HG02943 (cell line): Measurements from ENCODE around the gene MCM9.
"Not testable (repeated sequence)": the region's sequence is repeated elsewhere in the genome, so short reads cannot be mapped to it uniquely, and the experiment has no call there.

Experiments
- ATAC-seq: cut with Tn5 transposase; IDR thresholded peaks from one replicate; pipeline ENCODE4 v1.9.1; 2021; ENCODE audit warnings: mild to moderate bottlenecking, low read depth, moderate library complexity; ENCODE audit not compliant: unreplicated experiment

MCM9 gene

GRCh38 chr6:118808793-118809638, 125.9 kb downstream of the MCM9 start:
- ATAC-seq, result peak; percentile 53

DNA sequence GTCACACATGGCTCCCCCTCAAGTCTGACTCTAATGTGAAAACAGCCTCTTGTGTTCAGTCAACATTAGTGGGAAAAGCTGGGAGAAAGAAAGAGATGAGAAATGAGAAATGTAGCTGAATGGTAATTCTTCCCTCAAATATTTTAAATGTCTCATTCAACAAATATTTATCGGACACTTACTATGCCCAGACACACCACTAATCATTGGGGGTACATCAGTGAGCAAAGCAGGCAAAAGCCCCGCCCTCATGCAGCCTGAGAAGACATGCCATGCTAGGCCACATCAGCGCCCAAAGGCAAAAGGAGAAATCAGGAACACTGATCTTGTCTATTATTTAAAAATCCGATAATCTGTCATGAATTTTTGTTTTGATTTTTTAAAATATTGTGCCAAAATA, 130.9 kb downstream of the MCM9 start:
- no peak for ATAC-seq

DNA sequence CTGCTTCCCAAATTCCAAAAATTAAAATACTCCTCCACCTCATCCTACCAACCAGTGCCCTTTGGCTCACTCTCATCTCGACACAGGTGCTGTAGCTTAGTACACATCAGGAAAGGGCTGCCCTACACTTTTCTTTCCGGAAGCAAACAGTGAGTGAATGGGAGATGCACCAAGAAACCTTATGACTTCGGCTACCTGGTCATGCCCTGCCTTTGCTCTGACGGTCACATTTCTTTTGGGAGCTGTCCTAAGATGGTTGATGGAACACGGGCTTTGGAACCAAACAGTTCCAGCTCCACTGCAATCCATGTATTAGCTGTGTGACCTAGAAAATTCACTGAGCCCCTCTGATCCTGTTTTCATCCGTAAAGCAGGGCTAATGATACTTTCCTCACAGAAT, 133.7 kb downstream of the MCM9 start:
- ATAC-seq, result no peak

DNA sequence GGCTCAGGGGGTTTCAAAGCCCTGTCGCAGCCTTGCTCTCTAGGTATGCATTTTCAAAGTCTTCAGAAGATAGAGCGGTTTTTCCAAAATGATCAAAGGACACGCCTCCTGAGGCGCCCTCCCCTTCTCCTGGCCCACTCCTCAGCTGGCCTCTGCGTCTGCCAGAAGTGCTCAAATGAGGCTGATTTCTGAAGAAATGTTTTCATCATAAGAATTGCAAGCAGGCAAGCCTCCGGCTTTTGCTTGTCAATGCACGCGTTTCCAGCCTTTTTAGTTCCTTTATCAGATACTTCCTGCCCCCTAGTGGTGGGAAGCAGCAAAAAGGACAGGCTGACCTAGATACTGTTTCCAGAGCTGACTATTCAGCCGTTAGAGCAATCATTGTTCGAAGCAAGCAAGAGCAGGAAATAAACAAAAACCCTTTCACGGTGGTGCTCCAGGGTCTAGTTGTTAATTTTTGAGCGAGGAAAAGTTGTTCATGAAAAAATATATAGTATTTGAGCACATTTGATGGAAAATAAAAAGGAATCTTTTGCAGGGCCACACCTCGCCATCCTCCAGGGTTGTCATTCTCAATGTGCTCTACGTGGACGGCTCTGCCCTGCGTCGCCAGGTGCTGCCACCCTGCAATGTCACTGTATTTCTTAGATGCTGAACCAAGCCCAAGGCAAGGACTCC, 134.4 kb downstream of the MCM9 start:
- ATAC-seq, result peak; percentile 90

GRCh38 chr6:118799826-118800225, 135.1 kb downstream of the MCM9 start:
- no peak for ATAC-seq

DNA sequence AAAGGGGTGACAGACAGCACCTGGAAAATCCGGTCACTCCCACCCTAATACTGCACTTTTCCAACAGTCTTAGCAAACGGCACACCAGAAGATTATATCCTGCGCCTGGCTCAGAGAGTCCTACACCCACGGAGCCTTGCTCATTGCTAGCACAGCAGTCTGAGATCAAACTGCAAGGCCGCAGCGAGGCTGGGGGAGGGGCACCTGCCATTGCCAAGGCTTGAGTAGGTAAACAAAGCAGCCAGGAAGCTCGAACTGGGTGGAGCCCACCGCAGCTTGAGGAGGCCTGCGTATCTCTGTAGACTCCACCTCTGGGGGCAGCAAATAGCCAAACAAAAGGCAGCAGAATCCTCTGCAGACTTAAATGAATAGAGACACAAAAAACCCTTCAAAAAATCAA, 138.4 kb downstream of the MCM9 start:
- ATAC-seq, result not testable (repeated sequence)

DNA sequence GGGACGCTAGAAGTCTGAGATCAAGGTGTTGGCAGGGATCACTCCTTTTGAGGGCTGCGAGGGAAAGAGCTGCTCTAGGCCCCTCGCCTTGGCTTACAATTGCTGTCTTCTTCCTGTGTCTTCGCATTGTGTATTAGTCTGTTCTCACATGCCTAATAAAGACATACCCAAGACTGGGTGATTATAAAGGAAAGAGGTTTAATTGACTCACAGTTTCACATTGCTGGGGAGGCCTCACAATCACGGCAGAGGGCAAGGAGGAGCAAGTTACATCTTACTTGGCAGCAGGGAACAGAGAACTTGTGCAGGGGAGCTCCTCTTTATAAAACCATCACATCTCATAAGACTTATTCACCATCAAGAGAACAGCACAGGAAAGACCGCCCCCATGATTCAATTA, 143.5 kb downstream of the MCM9 start:
- ATAC-seq, result no peak

DNA sequence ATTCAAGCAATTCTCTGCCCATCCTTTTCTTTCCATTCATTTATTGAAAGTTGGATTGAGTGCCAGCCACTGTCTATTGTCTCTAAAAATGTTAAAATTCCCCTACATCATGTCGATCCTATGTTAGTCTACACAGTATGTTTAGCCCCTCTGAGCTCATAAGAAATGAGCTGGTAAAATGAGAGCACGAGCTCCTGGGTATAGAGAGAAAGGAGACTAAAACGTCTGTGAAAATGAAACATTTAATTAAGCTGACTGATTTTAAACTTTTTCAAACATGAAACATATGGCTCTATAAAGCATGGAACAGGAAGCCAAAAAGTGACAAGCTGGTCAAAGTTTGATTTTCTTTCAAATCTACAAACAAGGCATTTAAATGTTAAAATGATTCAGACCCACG, 145.0 kb downstream of the MCM9 start:
- no peak for ATAC-seq

- ATAC-seq, result no peak
These were observed 145.5 kb downstream of the MCM9 start for GRCh38 chr6:118789419-118789818.

DNA sequence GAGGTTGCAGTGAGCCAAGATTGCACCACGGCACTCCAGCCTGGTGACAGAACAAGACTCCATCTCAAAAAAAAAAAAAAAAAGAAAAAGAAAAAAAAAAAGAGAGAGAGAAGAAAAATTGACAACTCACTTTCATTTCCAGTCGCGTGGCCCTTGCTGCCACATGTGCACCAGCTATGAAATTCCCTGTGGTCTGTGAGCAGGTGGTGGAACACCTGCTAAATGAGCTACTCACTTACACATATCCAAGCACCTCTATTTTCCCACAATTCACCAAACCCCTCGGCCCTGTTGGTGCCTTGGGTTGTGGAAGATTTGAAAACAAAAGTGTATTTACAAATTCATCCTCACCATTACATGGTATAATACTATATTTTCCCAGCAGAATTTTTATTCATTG, 146.3 kb downstream of the MCM9 start:
- ATAC-seq, result no peak

DNA sequence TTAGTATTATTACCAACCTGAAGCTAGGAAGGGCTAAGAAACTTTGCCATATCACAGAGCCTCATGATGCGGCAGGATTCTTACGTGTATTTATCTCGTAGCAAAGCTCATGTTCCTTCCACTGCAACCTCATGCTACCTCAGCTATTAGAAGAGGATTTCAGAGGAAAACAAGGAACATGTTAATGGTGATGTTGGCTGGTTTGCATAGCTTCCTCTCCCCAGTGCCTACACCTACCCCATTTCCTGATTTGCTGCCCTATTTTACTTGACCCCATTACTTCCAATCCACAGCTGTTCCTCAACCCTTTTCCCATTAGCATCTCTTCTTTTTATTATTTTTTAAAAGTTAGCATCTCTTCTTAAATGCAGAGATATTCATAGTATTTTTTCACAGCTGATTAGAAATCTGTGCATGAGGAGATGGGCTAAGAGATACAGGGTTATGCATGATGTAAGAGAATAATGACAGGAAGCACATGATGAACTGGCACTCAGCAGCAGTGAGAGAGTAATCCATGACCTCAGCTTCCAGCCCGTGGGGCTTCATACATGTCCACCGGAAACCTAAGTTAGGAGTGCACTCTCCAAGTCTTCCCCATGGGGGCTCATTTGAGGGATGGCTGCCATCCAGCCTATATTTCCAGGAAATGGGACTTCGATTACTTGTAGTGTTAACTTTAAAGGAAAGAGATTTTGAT, 147.1 kb downstream of the MCM9 start:
- ATAC-seq, result no peak

DNA sequence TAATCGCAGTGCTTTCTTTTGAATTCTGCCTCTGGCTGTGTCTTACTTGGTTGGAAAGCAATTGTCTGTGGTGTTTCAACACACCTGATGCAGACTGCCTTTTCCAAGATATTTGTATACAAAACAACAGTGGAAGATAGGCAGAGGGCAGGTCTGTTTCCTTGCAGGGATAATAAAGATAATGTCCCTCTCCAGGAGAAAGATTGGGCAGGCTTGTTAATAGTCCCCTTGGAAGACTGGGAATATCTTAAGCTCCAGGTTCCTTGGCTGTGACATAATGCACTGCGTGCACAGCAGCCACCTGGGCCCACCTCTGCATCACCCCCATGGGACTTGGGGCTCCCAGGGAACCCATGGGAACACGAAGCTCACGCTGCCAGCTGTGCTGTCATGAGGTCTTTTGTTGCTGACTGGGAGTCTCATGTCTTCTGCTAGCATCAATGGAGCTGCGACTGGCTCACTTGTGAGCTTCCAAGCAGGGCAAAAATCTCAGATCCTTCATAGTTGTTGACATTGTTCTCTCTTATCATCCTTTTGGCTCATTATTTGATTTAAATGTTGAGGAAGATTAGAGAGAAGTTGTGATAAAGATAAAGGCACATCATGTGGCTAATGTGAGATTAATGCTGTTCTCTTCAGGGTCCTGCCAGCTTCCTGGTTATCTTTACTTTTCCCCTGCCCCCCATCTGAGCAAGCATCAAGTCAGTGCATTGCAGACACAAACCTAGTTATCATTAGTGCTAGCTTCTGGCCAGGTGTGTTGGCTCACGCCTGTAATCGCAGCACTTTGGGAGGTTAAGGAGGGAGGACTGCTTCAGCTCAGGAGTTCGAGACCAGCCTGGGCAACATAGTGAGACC, 148.1 kb downstream of the MCM9 start:
- ATAC-seq, result no peak

GRCh38 chr6:118785601-118786000, 149.4 kb downstream of the MCM9 start:
- no peak for ATAC-seq

DNA sequence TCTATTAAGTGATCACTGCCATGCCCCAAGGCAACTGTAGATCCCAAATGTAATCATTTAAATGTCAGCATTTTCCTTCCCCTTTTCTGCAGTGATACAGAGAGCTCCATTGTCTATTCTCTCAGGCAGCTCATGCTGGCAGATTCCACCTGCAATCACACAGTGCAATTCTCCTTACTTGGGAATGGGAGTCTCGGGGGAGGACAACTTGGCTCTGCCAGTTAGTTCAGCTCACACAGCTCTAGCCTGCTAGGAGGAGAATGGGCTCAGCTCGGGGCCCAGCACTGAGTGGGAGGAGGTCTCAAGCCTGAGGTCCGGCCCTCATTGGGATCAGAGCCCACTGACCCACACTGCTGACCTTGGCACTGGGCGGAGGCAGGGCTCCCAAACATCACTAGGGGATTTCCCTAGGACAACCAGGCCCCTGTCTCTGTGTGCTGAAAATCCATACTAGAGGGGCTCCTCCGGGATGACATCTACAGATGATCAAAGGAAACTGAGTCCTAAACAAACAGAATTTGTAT, 150.3 kb downstream of the MCM9 start:
- no peak for ATAC-seq

- no peak for ATAC-seq
These were observed 150.9 kb downstream of the MCM9 start for GRCh38 chr6:118783931-118784550.

DNA sequence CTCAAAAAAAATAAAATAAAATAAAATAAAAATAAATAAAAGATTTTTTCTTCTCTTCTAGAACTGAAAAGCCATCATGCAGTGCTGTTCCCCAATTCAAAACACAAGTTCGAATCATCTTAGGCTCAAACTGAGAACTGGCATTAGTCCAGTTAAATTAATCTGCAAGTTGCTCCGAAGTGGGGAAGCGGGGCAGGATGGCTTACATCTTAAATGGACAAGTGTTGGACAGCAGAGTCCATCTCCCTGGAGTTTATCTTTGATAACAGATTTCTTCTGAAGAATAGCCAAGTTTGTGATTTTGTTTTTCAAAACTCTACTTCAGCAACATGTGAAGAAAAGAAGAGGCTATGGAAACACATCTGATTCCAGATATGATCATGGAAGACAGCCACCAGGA, 152.3 kb downstream of the MCM9 start:
- no peak for ATAC-seq

GRCh38 chr6:118781897-118782296, 153.1 kb downstream of the MCM9 start:
- no peak for ATAC-seq

GRCh38 chr6:118780668-118781067, 154.3 kb downstream of the MCM9 start:
- ATAC-seq, result no peak

DNA sequence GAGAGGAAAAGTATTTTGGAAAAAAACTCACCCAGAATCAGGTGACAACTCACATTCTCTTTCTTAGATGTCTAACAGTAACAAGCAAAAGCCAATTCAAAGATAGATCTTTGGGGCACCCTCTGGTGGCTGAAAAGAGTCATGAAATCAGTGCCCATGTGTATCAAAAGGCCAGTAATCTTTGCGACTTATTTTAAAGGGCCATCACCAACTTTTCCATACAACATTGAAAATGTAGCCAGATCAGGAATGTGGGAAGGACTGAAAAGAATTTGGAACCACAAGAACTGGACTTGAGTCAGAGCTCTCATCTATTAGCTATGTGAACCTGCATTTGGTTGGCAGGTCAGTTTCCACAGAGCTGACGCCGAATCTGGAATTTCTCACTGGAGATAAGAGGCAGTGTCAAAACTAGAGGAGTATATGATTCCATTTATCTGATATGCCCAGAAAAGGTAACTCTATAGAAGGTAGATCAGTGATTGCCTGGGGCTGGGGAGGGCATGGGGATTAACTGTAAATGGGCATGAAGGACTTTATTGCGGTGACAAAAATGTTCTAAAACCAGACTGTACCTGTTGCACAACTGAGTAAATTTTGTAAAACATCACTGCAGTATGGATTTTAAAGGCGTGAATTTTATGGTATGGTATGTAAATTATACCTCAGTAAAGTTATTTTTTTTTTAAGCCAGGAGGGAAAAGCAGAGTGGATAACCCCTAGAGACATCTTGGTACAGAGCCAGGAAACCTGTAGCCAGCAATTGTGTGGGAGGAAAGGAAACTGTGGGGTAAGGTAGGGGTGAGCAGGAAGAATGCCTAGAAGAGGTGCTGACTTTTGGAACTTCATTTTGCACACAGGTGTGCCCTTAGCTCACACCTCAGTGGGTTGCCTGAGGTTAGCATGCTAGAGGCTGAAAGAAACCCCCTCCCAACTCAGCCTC, 158.1 kb downstream of the MCM9 start:
- peak; percentile 73 for ATAC-seq
